Tibial artery (tissue), 4 donors: ENCODE data around the gene SLC35E4.
"Not testable (repeated sequence)": the region's sequence is repeated elsewhere in the genome, so short reads cannot be mapped to it uniquely, and the experiment has no call there.

Experiments
- DNase-seq, 2 donors: peaks; one replicate each; pipeline ENCODE4 v3.0.0-alpha.2; 2019
- H3K27ac ChIP-seq, 2 donors: fragments of 200-600 bp; sonication (generic) in 1 of 2; 1 replicate in 1 of 2; 2 replicates in 1 of 2; pipeline ENCODE4 v1.5.1; 2018 to 2019; ENCODE audit warnings: mild to moderate bottlenecking in 1 of 2
- H3K27me3 ChIP-seq, 2 donors: fragments of 200-600 bp; sonication (generic) in 1 of 2; one replicate each; pipeline versions ENCODE4 v1.5.1 to v1.6.0; 2016 to 2019
- H3K36me3 ChIP-seq, 3 donors: fragments of 200-600 bp; sonication (generic) in 2 of 3; one replicate each; pipeline ENCODE4 v1.5.1; 2016 to 2019; ENCODE audit warnings: mild to moderate bottlenecking in 2 of 3
- H3K4me1 ChIP-seq, 4 donors: fragments of 200-600 bp; sonication (generic) in 2 of 4; 1 replicate in 3 of 4; 2 replicates in 1 of 4; pipeline ENCODE4 v1.5.1; 2016 to 2019
- H3K4me3 ChIP-seq, 2 donors: fragments of 200-600 bp; sonication (generic) in 1 of 2; 1 replicate in 1 of 2; 2 replicates in 1 of 2; pipeline ENCODE4 v1.5.1; 2018 to 2019; ENCODE audit warnings: mild to moderate bottlenecking in 2 of 2
- H3K9me3 ChIP-seq, 3 donors: fragments of 200-600 bp; sonication (generic) in 1 of 3; one replicate each; pipeline ENCODE4 v1.5.1; 2016 to 2019
- intact Hi-C: fragments of 100-400 bp; cut with DNase I; formaldehyde crosslinking; loops from one replicate; pipeline ENCODE4 v1.15.0; 2023; ENCODE audit warnings: low total_unique reads
- TF ChIP-seq, protein P1 (sequence below), 2 experiments: fragments of 200-600 bp in 1 of 2; fragments of 450-650 bp in 1 of 2; IDR thresholded peaks; one replicate each; pipeline ENCODE4 v1.5.1; 2017 to 2019; ENCODE audit warnings: antibody characterized with exemption in 2 of 2, mild to moderate bottlenecking in 1 of 2, moderate library complexity in 1 of 2

Gene SLC35E4, protein sequence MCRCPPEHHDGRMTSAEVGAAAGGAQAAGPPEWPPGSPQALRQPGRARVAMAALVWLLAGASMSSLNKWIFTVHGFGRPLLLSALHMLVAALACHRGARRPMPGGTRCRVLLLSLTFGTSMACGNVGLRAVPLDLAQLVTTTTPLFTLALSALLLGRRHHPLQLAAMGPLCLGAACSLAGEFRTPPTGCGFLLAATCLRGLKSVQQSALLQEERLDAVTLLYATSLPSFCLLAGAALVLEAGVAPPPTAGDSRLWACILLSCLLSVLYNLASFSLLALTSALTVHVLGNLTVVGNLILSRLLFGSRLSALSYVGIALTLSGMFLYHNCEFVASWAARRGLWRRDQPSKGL

DNA sequence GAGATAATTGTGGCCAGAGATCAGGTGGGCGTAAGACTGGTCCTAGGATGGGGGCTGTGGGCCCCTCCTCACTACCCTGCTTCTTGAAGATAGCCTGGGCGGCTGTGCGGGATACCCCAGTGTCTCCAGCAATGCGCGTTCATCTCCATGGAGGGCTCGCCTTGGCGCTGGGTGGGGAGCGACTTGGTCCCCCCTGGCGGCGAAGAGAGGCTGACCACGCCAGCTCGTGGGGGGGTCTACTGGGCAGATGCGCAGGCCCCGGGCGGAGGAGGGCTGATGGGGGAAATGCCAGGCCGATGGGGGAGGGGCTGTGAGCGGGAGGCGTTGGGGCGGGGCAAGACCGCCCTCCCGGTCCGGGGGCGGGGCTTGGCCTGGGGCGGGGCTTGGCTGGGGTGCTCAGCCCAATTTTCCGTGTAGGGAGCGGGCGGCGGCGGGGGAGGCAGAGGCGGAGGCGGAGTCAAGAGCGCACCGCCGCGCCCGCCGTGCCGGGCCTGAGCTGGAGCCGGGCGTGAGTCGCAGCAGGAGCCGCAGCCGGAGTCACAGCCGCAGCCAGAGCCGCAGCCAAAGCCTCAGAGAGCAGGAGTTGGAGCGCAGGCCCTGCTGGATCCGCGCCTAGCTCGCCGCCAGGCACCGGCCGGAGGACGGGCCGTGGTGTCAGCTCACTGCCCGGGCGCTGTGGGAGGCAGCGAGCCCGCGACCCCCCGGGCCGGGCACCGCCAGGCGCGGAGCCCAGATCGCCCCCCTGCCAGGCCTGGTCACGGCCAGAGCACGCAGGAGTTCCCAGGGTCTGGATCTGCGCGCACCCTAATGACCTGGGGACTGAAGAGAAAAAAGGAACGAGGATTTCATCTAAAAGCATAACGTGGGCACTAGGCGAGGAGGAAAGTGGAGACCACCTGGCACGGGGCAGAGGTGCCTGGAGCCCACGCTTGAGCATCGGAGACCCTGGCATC is at the start of gene SLC35E4:
Gene SLC35E4 (plus strand): TSS at position 509 of the 953 bp plus-strand sequence. CDS start 670 bp downstream, outside the sequence.
- Histone ChIP-seq H3K4me1 (peaks cover 9 to 40% (median 26%) of the 10 kb centered on the region in 4 donors), H3K27ac (peak within 1 kb of the TSS; percentile 85 to 93), H3K4me3 (peak within 1 kb of the TSS; percentile 77 to 82), H3K27me3 (no peaks in the 10 kb centered on the region), H3K36me3 (no peaks in the 10 kb centered on the region), H3K9me3 (no peaks in the 10 kb centered on the region)
- intact Hi-C loops: loop anchor here (5.0 kb wide), 1 partner anchor 287 kb away; no protein-coding TSS in a partner anchor
- TF ChIP-seq, protein P1, sequence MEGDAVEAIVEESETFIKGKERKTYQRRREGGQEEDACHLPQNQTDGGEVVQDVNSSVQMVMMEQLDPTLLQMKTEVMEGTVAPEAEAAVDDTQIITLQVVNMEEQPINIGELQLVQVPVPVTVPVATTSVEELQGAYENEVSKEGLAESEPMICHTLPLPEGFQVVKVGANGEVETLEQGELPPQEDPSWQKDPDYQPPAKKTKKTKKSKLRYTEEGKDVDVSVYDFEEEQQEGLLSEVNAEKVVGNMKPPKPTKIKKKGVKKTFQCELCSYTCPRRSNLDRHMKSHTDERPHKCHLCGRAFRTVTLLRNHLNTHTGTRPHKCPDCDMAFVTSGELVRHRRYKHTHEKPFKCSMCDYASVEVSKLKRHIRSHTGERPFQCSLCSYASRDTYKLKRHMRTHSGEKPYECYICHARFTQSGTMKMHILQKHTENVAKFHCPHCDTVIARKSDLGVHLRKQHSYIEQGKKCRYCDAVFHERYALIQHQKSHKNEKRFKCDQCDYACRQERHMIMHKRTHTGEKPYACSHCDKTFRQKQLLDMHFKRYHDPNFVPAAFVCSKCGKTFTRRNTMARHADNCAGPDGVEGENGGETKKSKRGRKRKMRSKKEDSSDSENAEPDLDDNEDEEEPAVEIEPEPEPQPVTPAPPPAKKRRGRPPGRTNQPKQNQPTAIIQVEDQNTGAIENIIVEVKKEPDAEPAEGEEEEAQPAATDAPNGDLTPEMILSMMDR (IDR thresholded peaks at IDR 0.05): peak; percentile 24 to 42
- DNase-seq: peak; percentile 93 to 97

DNA sequence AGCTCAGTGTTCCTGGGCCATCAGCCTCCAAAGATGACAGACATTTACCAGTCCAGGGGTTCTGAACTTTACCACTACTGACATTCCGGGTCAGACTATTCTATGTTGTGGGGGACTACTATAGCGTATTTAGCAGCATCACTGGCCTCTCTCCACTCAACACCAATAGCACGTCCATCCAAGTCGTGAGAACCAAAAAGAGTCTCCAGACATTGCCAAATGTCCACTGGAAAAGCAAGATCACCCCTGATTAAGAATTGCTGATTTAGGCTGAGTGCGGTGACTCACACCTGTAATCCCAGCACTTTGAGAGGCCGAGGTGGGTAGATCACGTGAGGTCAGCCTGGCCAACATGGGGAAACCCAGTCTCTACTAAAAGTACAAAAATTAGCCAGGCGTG is 49.2 kb upstream of the SLC35E4 start:
- Histone ChIP-seq H3K9me3 (no peaks in the 10 kb centered on the region), H3K27ac (no peak overlapping the region), H3K36me3 (peaks cover 79 to 84% (median 80%) of the 10 kb centered on the region in 3 donors), H3K27me3 (no peaks in the 10 kb centered on the region), H3K4me3 (no peak overlapping the region), H3K4me1 (peaks cover 0 to 19% (median 14%) of the 10 kb centered on the region in 4 donors)
- TF ChIP-seq, protein P1 (IDR thresholded peaks at IDR 0.05): no peak
- intact Hi-C loops: no loop called here
- DNase-seq: no peak

DNA sequence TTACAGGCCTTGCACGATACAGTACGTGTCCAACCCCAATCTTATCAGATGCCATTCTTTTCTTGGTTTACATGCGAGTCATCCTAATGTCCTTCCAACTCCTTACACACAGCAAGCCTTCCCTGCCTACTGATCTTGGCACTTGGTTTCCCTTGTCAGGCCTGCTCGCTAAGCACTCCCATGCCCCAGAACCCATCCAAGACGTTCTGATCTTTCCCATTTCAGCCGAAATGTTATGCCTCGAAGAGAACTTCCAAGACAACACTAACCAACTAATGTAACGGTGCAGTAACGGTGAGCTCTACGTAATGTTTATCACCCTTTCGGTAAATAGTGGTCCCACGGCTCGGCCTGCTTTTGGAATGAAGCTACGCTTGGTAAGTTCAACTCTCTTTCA is 44.4 kb upstream of the SLC35E4 start:
- H3K27me3 ChIP-seq: no peaks in the 10 kb centered on the region
- peaks cover 31 to 36% (median 34%) of the 10 kb centered on the region in 3 donors for H3K36me3 ChIP-seq
- H3K4me1 ChIP-seq: peaks cover 0 to 23% (median 17%) of the 10 kb centered on the region in 4 donors
- peak overlapping the region; percentile 72 to 86 for H3K4me3 ChIP-seq
- H3K27ac ChIP-seq: peak overlapping the region; percentile 73 to 74
- TF ChIP-seq, protein P1 (IDR thresholded peaks at IDR 0.05): no peak
- intact Hi-C loops: no loop called here
- no peak for DNase-seq
- no peaks in the 10 kb centered on the region for H3K9me3 ChIP-seq

DNA sequence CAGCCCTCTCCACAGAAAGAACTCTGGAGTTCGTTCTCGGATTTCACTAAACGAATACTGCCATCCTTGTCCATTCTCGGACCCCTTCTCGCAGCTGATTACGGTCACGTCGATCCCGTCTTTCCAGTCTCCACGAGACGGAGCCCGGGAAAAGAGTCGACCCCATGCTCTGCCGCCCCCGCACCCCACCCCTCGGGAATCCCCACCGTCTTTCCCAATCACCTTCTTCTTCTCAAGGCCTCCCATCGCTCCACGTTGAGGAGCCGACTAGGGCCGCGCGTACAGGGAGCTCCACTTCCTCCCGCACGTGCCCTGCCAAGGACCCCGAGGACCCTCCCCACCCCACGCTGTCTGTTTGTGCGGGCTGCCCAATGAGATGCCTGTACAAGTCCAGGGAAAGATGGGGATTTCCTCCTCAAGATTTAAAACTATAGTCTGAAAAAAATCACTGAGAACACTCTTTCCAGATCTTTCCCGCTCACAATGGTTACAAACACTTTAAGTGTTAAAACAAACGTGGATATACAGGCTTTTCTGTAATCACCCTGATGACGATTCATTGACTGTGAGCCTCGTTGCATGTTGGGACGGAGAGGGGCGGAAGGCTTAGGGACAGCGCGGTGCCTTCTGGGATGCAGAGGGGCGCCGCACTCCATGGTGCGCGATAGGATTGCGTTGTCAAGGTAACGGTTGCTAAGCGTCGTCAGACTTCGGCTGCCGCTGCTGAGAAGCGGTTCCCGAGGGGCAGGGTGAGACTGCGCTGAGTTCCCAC is 43.8 kb upstream of the SLC35E4 start, which contains the start of gene PES1:
Gene PES1 (minus strand): TSS at position 323 of the 772 bp plus-strand sequence. CDS start 77 bp downstream, at position 246.
- Histone ChIP-seq H3K4me1 (peaks cover 0 to 23% (median 17%) of the 10 kb centered on the region in 4 donors), H3K4me3 (peak within 1 kb of the TSS; percentile 72 to 86), H3K27me3 (no peaks in the 10 kb centered on the region), H3K27ac (peak within 1 kb of the TSS; percentile 73 to 74), H3K9me3 (no peaks in the 10 kb centered on the region), H3K36me3 (peaks cover 25 to 31% (median 28%) of the 10 kb centered on the region in 3 donors)
- TF ChIP-seq, protein P1 (IDR thresholded peaks at IDR 0.05): no peak
- peak; percentile 95 to 96 for DNase-seq
- intact Hi-C loops: no loop called here

DNA sequence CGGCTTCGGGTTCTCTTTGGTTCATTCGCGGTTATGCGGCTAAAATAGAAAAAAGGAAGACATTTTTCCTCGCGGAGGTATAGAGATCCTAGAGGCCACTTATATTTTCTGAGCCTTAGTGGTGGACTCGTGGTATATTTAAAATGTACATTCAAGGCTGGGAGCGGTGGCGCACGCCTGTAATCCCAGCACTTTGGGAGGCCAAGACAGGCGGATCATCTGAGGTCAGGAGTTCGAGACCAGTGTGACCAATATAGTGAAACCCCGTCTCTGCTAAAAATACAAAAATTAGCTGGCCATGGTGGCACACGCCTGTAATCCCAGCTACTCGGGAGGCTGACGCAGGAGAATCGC is 43.2 kb upstream of the SLC35E4 start:
- Histone ChIP-seq H3K36me3 (peaks cover 20 to 25% (median 22%) of the 10 kb centered on the region in 3 donors), H3K27ac (peak overlapping the region in 1 of 2 donors; percentile 73), H3K4me1 (peaks cover 0 to 23% (median 17%) of the 10 kb centered on the region in 4 donors), H3K4me3 (peak overlapping the region; percentile 72 to 86)
- H3K27me3 ChIP-seq, intact Hi-C loops, H3K9me3 ChIP-seq, DNase-seq: not testable (repeated sequence)
- TF ChIP-seq, protein P1 (IDR thresholded peaks at IDR 0.05): peak in 1 of 2 experiments; percentile 7
